Stimulated activated CD4-positive, alpha-beta T cell treated with anti-CD3 and anti-CD28 coated beads, Interleukin-4, amount 100 ng/mL, for 48 hours (primary cell): Measurements from ENCODE around the gene ADM2.
A peak's percentile ranks its signal among the peaks of the same experiment; 100 is the strongest.

Source experiments
- DNase-seq, 2 donors: peaks; one replicate each; pipeline ENCODE4 v3.0.0-alpha.2; 2020; ENCODE audit warnings: low read depth in 2 of 2

Gene ADM2

DNA sequence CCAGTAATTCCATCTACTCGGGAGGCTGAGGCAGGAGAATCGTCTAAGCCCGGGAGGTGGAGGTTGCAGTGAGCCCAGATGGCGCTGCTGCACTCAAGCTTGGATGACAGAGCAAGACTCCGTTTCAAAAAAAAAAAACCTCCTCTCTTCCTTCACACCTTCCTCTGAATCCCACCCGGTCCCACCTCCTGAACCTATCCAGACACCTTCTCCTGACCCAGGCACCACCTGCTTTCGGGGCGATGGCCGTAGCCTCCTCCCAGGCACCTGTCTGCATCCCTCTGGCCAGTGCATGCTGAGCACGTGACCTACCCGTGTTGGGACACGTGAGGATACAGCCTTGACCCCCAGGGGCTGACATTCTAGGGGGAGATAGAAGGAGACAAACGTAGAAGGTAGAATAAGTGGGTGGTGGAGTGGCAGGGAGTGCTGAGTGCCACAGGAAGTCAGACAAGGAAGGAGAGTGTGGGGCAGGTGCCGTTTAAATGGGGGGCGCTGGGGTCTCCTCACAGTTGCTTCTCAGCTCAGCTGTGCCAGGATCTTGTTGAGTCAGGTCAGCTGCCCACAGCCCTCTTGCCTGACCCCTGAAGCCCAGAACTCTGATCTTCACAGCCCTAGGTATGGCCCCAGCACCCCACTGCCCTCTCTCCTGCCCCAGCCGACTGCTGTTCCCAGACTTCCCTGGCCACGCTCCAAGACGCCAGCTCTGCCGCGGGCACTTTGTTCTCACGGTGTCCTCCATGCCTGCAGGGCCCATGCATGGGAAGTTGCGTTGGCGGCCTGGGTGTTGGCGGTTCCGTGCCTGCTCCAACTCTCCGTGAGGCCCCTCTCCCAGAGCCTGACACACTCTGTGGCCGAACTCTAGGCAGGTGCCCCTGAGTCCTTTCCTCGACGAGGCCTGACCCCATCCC, 4.1 kb downstream of the ADM2 start:
- DNase-seq = no peak

DNA sequence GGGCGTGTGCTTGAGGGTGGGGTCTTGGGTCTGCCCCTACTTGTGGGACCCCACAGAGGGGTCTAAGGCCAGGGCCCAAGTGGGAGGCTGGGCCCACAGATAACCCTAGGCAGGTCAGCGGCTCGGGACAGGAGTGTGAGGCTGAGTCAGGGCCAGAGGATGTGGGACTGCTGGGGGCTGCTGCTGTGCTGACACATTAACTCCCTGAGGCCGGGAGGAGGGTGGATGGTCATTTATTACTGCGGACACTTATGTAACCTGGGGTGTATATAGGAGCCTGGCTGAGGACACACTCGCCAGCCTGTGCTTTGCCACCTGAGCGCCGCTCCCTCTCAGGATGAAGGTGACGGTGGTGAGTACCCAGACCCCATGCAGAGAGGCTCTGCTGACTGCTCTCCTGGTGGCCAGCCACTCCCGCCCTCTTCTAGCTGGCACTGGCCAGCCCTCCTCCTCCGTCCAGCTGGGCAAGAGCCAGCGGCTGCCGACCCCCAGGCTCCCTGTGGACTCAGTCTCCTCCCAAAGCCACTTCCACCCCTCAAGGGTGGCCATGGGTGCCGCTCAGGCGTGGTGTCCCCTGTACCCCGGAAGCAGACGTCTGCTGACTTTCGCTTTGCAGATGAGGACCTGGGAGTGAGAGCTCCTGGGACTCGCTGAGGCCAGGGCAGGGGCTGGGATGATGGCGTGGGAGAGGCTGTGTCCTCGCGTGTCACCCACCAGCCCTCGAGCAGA, 5.4 kb downstream of the ADM2 start, which contains the start of gene MIOX:
TSS of gene MIOX (plus strand) at position 299 of the 729 bp plus-strand sequence. CDS start at position 338, 39 bp downstream.
- no peak for DNase-seq

DNA sequence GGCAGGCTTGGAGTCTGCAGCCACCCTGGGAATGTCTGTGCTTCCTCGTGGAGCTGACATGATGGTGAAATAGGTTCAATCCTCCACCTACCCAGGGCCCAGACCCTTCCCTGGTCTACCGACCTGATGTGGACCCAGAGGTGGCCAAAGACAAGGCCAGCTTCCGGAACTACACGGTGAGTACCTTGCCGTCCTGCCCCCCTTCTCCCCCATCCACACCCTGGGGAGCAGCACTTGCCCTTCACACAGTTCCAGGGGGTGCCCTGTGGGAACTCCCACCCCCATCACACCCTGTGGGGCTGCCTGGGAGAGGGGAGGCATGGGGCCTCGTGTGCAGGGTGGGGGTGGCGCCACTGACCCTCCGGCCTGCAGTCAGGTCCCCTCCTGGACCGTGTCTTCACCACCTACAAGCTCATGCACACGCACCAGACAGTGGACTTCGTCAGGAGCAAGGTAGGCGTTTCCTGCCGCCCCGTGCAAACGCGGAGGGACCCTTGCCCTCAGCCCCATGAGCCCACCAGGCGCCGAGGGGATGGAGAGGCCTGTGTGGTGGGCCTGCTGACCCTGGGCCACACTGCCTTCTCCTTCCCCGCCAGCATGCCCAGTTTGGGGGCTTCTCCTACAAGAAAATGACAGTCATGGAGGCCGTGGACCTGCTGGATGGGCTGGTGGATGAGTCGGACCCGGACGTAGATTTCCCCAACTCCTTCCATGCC, 6.1 kb downstream of the ADM2 start:
- DNase-seq = no peak

DNA sequence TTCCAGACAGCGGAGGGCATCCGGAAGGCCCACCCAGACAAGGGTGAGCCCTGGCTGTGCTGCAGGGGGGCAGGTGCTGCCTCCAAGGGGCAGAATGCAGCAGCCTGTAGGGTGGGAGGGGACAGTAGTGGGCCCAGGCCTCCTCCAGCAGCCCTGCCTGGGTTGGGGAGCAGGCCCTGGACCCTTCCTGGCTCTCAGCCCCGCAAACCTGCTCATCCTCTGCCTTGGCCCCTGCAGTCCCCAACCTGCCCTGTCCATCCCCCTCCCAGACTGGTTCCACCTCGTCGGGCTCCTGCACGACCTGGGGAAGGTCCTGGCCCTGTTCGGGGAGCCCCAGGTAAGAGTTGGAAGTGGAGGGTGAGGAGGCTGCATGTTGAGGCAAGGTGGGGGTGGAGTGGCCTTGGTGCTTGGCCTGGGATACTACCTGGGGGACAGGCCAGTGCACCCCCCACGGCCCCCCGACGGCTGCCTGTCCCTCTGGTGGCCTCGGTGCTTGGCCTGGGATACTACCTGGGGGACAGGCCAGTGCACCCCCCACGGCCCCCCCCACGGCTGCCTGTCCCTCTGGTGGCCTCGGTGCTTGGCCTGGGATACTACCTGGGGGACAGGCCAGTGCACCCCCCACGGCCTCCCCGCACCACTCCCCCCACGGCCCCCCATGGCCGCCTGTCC, 6.8 kb downstream of the ADM2 start:
- no peak for DNase-seq

DNA sequence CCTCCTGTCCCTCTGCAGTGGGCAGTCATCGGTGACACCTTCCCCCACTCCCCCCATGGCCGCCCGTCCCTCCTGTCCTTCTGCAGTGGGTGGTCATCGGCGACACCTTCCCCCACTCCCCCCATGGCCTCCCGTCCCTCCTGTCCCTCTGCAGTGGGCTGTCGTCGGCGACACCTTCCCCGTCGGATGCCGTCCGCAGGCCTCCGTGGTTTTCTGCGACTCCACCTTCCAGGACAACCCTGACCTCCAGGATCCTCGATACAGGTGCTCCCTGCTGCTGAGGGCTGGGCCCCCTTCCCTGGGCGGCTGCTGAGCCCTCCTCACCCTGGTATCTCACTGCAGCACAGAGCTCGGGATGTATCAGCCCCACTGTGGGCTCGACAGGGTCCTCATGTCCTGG, 7.5 kb downstream of the ADM2 start:
- DNase-seq = no peak

DNA sequence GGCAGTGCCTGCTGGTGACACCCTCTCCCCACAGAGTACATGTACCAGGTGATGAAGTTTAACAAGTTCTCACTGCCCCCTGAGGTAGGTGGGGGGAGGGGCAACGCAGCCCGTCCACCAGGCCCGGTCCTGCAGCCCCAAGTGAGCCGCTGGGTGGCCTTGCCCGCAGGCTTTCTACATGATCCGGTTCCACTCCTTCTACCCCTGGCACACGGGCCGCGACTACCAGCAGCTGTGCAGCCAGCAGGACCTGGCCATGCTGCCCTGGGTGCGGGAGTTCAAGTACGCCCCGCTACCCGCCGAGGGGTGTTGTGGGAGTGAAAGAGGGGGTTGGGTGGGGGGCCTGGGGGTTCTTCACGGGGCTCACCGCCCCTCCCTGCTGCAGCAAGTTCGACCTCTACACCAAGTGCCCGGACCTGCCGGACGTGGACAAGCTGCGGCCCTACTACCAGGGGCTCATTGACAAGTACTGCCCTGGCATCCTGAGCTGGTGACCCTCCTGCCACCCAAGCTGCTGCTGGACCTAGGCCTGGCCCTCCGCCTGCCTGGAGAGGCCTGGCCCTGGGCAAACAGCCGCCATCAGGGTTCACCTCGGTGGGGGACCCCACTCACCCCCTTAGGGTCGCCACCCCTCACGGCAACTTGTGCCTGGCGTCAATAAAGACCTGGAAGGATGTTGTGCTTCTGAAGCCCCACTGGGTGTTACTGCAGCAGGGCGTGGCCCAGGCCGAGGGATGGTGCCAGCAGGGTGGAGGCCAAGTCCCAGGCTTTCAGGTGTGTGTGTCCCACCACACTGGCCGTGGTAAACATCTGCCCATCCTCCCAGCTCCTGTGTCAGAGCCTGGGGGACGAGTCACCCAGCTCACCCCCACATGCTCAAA, 8.3 kb downstream of the ADM2 start:
- DNase-seq = no peak

DNA sequence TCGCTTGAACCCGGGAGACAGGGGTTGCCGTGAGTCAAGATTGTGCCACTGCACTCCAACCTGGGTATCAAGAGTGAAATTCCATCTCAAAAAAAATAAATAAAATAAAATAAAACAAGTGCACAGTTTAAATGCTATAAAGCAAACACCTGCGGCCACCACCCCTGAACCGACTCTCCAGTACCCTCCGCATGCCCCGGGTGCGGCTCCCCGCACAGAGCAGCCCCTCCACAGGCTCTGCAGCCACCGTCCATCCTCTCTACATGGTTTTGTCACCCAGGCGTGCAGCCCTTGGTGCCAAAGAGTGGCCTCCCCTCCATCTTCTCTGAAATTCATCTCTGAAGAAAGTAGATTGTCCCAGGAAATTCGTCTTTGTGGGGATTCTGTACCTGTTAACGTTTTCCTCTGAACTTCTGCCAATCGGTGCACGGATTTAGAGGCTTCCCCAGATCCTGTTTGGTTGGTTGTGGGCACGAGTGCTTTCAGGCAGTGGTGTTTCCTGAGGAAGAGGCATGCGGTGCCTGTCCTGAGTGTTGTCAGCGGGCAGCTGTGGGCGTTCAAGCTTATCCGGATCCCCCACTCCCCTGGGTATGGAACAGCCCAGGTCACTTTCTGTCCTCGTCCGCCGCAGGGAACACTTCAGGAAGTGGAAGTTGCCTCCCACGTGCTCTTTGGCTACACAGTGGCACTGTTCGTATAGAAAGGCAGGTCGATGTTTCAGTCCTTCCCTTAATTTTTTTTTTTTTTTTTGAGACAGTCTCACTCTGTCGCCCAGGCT, 9.4 kb downstream of the ADM2 start:
- no peak for DNase-seq

DNA sequence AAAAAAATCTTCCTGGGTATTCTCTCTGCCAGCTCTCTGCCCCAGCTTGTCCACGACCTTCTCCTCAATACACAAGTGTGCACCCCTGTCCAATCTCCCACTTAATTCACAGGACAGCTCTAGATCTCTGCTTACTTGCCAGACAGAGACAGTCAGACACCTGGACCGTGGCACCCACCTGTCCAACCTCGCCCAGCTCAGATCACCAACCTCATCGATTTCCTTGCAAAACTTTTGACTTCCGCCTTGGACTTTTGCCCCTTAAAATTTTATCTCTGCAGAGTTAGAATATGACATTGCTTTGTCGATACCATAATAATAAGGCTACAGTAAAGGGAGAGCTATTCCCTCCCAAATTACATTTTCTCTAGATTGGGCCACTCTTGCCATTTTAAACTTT, 15.8 kb downstream of the ADM2 start:
- DNase-seq = no peak

DNA sequence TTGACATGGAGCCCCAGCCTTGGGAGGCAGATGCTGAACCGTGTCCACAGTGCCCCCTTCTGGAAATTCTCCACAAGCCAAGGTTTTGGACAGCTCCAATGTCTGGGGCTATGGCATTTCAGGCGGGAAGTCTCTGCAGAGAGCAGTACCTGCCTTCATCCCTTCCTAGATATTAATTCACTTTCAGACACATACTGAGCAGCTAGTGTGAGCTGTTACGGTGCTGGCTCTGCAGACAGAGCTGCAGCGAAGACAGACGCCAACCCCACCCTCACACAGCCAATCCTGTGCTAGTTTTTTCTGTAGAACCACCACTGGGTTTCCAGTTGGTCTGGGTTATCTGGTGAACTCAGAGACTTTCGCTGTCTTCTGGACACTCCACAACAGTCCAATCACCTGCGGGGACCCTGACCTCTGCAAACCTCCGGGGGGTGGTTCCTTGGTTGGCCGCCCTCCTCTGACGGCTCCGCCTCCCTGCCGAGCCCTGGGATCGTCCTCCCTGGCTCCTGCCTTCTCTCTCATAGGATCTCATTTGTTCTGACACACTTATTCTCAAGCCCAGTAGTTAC, 17.1 kb downstream of the ADM2 start:
- DNase-seq = peak; percentile 59 to 61

DNA sequence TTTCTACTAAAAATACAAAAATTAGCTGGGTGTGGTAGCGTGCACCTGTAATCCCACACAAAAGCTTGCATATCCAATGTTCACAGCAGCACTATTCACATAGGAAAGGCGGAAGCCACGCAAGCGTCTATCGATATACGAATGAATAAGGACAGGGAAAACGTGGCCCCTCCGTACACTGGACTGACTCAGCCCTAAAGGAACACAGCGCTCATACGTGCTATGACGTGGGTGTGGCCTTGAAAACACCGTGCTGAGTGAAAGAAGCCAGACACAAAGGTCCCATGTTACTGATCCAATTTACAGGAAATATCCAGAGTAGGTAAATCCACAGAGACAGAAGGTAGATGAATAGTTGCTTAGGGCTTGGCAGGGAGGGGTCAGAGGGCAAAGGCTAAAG, 19.1 kb downstream of the ADM2 start:
- DNase-seq = no peak

DNA sequence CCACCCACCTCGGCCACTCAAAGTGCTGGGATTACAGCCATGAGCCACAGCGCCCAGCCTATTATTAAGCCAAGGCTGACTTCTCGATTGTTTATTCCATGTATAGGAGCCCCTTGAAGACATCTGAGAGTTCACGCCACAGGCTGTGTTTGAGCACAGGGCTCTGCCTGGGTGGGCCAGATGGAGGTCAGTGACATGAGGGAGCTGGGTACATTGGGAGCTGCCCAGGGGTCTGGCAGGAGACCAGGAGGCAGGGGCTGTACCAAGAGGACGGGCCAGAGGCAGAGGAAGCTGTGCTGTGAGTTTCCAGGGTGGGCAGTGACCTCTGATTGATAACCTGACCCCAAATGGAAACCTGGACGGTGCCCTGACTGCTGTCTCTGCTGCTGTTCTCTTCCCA, 20.8 kb downstream of the ADM2 start:
- DNase-seq = no peak

DNA sequence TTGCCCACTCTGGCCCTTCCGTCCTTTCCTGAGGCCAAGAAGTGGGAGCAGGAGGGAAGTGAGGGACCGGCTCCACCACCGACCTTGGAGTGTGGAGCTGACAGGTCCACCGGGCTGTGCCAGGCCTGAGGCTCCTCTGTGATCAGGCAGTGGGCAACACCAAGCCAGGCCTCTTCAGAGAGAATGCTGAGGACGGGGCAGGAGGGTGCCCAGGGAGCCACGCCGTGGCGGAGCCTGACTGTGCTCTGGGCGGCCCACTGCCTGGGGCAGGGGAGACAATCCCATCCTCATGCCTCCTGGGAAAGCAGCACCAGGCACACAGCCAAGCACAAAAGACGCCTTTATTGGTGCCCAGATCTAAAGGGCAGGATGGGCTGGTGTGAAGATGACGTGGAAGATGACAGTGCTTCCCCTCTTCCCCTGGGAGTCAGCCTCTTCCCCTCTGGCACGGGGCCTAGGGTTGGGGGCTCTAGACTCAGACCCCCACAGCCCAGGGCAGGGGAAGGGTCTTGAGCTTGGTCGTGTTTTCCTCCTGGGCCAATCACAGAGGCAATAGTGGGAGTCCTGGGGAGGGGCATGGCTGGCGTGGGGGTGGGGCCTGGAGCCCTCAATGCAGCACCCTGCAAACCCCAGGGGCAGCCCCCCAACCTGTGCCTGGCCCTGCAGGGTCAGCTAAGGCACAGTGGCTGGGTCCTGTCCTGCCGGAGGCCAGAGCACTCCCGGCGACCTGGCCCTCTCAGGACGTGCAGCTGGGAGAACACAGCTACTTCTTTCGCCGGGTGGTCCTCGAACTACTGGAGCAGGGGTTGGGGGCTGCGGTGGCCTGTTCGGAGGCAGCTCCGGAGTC, 21.5 kb downstream of the ADM2 start:
- no peak for DNase-seq

DNA sequence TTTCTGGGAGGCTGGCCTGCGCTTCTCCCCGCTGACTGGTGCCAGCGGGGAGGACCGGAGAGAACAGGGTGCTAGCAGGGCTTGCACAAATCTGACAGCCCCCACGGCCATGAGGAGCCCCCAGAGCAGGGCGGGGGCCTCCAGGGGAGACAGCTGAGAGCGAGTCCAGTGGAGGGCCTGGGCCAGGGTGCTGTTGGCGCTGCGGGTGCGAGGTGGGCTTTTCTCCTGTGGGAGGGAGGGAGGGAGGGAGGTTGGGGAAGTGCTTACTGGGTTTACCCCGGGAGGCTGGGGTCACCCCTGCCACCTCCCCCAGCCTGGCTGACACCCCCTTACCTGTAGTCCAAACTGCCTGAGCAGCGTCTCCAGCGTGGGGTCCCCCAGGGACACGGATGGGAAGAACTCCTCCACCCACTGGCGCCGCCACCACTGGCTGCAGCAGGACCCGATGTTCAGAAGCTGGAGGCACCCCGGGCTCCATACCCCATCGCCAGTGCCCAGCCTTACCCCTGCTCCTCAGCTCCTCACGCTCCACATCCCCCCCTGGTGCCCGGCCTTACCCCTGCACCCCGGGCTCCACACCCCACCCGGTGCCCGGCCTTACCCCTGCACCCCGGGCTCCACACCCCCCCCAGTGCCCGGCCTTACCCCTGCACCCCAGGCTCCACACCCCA, 22.3 kb downstream of the ADM2 start:
- no peak for DNase-seq

DNA sequence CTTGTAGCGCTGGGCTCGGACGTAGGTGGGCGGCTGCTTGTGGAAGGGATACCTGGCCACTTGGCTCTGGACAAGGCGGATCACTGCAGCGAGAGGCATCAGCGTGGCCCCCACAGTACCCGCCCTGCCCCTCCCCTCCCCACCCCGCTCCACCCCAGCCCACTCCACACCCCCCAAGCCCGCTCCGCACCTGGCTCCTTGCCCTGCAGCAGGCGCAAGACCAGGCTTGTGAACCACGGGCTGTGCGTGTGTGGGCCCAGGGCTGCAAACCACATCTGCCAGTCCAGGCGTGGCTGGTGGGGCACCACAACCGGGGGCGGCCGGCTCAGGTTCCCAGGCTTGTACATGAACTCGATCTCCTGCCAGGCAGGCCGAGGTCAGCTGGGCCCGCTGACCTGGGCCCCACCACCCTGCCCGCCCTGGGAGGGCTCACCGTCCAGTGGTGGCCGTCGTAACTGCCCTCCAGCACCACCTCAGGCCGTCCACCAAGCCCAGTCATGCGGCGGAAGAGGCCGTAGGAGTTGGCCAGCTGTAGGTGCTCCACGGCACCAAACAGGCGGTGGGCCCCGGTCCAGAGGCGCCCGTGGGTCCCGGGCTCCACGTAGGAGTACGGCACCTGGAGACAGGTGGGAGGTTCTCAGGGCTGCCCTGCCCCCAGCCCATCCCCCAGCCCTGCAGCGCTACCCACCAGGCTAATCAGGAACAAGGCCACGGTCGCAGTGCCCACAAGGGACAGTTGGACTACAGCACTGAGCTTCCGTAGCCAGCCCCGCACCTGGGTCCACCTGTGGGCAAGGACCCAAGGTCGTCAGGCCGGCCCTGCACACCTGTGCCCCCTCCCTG, 23.2 kb downstream of the ADM2 start:
- no peak for DNase-seq

DNA sequence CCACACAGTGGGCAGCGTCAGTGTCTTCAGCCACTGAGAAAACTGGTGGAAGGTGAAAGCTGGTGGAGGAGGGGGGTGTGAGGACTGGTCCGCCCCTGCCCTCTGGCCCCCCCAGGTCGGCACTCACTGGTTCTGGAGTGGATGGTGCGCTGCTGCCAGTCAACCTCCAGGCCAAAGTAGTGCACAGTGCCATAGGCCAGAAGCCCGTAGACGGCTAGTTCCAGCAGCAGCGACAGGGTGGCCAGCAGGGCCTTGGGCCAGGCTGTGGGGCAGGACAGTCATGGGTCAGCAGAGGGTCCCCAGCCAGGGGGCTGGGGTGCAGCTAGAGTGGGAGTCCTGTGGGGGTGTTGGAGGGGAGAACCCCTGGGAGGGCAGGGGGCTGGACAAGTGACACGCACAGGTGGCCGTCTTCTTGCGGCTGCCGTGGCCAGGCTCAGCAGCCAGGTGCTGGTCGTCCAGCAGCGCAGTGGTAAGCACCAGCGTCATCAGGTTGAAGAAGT, 24.0 kb downstream of the ADM2 start:
- DNase-seq = no peak

DNA sequence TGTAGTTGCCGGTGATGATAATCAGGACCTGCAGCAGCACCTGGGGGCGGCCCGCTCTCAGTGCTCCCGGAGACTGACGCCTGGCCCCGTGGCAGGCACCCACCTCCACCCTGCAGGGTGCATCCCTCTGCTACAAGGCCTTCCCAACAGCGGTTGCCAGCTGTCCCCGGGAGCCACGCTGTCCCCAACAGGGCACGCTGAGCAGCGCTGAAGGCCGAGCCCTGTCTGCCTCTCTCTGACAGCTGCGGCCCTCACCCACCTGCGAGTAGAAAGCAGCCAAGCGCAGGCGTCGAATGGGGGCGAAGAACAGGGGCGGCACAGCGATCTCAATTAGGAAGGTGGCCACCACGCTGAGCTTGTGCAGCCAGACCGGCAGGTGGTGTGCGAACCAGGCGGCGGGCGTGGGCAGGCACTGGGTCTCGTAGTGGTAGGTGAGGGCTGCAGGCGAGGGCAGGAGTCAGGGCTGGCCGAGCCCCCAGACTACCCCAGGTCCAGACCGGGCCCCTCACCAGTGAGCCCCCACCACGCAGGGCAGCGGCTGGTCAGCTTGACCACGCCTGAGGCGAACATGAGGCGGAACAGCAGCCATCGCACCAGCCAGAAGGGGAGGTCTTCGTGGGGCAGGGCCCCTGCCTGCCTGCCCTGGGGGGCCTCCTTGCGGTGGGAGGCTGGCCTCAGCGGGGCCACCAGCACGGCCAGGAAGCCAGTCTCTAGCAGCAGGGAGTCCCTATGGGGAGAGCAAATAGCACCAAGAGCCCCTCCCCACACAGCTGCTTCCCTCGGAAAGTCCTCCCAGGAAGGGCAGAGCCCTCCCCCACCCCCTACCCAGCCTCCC, 24.6 kb downstream of the ADM2 start:
- DNase-seq = no peak
